ENCODE results near the gene ACR. TPM values are rescaled to one million over a fixed set of nuclear protein-coding genes. Genes with fewer than 3 reads are reported as not detected.

ACR gene
- polyA plus RNA-seq, 4 donors, result 0.52 to 0.76 (median 0.52) TPM

DNA sequence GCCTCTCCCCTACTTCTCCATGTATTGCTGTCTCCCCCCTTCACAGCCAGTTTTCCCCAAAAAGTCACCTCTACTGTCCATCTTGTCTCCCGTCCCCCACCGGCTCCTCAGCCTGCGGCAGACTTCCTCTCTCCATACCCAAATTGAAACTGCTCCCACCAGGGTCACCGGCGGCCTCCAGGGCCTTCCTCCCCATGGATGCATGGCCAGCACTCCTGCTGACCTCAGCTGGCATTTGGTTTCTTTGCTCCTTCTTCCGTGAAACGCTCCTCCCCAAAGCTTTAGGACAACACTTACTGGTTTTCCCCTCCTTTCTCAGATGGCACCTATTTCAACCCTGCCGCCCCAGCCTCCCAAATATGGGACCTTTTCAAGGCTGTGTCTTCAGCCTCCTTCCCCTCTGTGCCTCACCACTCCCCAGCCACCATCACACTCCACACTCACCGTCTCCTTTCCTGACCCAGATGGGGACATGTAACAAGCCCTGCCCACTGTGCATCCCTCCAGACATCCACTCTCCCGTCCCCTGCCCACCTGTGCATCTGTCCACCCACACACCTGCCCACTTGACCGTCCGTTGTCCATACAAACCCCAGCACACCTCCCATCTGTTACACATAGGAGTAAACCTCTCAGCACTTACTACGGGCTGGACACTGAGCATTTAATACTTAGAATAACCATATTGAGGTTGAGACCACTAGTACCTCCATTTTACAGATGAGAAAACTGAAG, 21.5 kb upstream of the ACR start:
- no peak for DNase-seq (ENCODE audit: low read depth in 4 of 4, low spot score in 3 of 4)

DNA sequence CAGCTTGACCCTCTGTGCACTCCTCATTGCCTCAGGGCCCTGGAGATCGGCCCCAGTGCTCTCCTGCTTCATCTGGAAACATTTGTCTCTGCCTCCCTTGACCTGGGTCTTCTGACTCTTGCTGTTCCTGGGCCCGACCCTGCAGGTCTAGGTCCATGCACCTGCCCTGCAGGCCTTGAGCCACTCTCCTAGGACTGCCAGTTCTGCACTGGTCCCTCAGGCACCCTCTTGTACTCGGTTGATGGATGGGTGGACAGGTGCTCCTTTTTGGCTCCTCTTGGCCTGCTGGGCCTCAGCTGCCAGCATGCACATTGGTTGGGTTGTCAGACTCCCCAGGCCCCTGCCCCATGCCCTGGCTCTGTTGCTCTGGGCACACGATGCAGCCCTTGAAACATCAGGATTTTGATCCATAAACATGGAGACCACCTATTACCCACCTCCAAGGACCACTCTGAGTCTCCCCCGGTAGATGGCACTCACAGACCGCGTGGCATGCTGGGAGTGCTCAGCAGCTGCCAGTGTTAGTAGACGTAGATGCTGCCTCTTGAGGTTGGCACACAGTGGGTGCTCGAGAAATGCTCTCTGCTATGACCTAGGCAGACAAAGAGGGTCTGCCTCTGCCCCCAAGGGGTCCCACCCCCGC, 20.2 kb upstream of the ACR start:
- no peak for DNase-seq (ENCODE audit: low read depth in 4 of 4, low spot score in 3 of 4)

DNA sequence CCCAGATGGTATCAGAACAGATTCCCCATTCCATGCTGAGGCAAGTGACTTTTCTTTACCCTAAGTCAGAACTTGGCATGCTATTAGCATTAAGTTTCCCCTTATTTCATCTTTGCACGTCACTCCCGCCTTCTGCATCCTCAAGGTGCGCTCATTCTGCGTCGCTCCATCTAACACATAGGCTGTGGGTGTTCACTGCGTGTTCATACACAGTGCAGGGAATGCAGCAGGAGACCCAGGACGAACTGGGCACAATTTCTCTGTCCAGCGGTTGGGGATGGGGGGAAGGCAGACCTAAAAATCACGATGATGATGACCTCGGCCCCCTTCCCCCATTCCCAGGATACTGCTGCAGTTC, 19.7 kb upstream of the ACR start:
- DNase-seq (ENCODE audit: low read depth in 4 of 4, low spot score in 3 of 4), result no peak

DNA sequence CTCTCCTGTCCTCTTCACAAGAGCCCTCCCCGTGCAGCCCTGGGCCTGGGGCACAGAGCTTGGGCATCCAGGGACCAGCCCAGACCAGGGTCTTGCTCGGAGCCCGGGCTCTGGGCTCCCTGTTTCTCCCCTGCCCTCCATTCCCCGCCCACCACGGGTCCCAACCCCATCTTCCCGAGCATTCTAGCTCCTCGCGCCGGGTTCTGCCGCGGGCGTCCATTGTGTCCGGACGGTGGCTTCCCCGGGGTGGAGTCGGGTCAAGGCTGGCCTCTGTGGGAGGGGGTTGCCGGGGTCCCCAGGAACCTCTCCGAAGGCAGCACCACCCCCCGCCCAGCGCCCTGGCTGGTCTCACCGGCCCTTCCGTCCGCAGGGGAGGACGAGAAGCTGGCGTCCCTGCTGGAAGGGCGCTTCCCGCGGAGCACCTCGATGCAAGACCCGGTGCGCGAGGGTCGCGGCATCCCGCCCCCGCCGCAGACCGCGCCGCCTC, 18.1 kb upstream of the ACR start:
- no peak for DNase-seq (ENCODE audit: low read depth in 4 of 4, low spot score in 3 of 4)

DNA sequence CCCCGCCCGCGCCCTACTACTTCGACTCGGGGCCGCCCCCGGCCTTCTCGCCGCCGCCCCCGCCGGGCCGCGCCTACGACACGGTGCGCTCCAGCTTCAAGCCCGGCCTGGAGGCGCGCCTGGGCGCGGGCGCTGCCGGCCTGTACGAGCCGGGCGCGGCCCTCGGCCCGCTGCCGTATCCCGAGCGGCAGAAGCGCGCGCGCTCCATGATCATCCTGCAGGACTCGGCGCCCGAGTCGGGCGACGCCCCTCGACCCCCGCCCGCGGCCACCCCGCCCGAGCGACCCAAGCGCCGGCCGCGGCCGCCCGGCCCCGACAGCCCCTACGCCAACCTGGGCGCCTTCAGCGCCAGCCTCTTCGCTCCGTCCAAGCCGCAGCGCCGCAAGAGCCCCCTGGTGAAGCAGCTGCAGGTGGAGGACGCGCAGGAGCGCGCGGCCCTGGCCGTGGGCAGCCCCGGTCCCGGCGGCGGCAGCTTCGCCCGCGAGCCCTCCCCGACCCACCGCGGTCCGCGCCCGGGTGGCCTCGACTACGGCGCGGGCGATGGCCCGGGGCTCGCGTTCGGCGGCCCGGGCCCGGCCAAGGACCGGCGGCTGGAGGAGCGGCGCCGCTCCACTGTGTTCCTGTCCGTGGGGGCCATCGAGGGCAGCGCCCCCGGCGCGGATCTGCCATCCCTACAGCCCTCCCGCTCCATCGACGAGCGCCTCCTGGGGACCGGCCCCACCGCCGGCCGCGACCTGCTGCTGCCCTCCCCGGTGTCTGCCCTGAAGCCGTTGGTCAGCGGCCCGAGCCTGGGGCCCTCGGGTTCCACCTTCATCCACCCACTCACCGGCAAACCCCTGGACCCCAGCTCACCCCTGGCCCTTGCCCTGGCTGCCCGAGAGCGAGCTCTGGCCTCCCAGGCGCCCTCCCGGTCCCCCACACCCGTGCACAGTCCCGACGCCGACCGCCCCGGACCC, 17.4 kb upstream of the ACR start:
- DNase-seq (ENCODE audit: low read depth in 4 of 4, low spot score in 3 of 4), result no peak

- DNase-seq (ENCODE audit: low read depth in 4 of 4, low spot score in 3 of 4), result no peak
These were observed 16.7 kb upstream of the ACR start for GRCh38 chr22:50721257-50721844.

GRCh38 chr22:50722048-50722701, 15.8 kb upstream of the ACR start:
- DNase-seq (ENCODE audit: low read depth in 4 of 4, low spot score in 3 of 4), result no peak

DNA sequence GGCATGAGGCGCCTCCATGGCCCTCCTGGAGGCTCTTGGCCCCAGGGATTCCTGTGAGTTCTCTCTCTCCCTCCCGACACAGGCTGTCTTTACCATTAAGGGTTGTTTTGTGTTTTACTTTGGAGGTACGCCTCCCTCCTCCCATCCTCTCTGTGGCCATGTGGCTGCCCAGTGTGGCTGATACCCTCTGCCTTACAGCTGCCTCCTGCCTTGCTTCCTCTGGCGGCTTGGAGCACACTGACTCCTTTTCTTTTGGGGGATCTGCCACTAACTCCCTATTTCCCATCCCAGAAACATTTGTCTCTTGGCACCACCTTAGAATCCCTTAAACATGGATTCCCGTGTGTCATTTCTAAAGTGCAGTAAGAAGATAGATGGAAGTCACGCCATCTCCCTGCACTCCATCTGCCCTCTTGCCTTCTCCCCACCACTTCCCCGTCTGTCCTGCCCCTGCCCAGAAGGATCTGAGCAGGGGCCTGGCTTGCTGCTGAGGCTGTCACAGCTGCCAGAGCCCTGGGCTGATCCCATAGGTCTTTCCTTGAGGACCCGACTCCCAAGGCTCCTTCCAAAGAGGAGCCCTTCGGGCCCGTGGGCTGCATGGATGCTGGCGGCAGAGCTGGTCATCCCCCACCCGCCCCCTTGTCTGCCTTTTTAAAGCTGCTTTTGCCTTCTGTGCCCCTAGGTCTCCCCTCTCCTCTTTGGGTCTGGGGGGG, 15.1 kb upstream of the ACR start:
- no peak for DNase-seq (ENCODE audit: low read depth in 4 of 4, low spot score in 3 of 4)

DNA sequence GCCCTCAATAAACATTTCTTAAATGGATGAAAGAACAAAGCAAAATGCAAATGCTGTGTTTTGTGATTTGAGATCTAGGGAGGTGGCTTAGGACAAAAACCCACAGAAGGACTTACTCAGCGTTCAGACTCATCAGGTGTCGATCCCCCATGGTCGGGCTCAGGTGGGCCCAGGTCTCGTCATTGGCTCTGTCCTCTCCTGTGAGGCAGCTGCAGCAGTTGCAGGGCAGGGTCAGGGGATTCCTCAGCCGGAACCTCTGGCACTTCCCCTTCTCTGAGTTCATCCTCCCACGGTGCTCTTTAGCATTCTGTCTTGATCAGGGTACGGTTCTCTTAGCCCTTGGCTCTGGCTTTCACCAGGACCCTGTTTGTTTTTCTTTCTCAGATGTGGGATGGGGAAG, 14.0 kb upstream of the ACR start:
- DNase-seq (ENCODE audit: low read depth in 4 of 4, low spot score in 3 of 4), result no peak

DNA sequence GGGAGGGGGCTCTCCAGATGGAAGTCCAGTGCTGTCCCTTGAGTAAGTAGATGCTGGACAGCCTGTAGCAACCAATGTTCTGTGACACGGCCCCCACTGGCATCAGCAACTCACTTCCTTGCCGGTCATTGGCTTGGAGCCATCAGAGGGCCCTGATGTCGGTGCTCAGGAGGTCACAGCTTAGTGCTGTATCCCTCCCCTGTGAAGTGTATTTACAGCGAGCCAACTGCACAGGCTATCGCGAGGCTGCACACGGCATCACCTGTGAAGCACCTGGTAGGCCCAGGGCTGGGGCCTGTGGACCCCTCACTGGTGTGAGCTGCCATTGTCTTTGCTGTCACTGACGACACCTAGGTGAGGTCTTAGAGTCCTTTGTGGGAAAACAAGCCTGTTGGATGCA, 13.4 kb upstream of the ACR start:
- DNase-seq (ENCODE audit: low read depth in 4 of 4, low spot score in 3 of 4), result no peak

DNA sequence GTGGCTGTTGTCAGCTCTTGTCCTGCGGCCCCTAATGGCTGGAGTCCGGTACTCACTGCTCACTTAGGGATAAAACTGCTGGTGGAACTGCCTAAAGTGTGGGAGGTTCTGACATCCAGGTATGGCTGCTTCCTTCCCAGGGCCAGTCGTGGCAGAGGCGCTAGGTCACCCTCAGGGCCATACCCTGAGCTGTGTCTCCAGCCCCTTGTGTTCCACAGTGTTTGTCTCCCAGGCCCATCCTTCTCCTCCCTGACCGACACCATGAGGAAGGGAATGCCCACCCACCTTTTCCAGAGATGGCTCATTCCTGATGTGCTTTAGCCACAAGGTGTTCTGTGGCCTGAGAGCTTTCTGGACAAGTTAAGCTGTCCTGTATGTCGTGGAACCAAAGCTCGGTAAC, 12.4 kb upstream of the ACR start:
- DNase-seq (ENCODE audit: low read depth in 4 of 4, low spot score in 3 of 4), result no peak

GRCh38 chr22:50726643-50727340, 11.2 kb upstream of the ACR start:
- no peak for DNase-seq (ENCODE audit: low read depth in 4 of 4, low spot score in 3 of 4)

GRCh38 chr22:50727678-50728522, 10.1 kb upstream of the ACR start:
- DNase-seq (ENCODE audit: low read depth in 4 of 4, low spot score in 3 of 4), result no peak

DNA sequence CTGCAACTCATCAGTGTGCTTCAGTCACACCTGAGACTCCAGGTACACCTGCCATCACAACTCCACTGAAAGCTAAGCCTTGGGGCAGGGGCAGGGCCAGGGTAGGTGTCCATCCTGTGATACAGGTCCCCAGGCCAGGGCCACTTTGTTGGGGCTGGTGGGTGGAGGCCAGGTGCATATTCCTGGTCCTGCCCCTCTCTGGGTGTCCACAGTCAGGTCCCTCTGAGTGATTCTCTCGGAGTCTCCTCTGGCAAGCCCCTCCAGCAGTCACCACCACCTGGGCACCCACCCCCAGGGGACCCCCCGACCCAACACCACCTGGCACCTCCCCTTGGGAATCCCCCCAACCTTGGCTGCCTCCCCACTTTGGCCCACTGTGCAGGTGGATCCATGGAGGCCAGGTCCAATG, 9.5 kb upstream of the ACR start:
- DNase-seq (ENCODE audit: low read depth in 4 of 4, low spot score in 3 of 4), result no peak

DNA sequence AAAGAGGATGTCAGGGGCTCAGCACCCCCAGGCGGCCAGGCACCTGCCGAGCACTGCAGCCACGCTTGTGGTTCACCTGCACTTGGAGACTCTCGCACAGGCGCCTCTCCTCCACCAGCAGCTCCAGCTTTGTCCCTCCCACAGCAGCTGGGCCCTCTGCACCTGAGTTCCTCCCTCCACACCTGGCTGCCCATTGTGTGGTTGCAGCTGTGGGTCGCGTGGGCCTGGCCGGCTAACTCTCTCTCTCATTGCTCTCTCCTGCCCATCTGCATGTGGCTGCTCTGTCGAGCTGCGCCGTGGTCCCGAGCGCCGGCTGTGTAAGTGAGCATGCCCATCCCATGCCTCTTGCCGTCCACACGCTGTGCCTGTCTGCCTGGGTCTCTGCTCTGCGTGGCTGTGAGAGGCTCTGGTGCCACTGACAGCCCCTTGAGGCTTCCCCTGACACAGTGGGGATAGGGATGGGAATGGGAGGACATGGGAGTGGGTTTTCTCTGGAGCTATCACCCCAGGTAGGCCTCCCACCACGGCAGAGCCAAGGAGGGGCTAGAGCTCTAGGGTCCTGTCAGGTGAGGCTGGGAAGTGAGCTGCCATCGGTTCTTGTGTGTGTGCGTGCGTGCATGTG, 8.5 kb upstream of the ACR start:
- DNase-seq (ENCODE audit: low read depth in 4 of 4, low spot score in 3 of 4), result no peak

DNA sequence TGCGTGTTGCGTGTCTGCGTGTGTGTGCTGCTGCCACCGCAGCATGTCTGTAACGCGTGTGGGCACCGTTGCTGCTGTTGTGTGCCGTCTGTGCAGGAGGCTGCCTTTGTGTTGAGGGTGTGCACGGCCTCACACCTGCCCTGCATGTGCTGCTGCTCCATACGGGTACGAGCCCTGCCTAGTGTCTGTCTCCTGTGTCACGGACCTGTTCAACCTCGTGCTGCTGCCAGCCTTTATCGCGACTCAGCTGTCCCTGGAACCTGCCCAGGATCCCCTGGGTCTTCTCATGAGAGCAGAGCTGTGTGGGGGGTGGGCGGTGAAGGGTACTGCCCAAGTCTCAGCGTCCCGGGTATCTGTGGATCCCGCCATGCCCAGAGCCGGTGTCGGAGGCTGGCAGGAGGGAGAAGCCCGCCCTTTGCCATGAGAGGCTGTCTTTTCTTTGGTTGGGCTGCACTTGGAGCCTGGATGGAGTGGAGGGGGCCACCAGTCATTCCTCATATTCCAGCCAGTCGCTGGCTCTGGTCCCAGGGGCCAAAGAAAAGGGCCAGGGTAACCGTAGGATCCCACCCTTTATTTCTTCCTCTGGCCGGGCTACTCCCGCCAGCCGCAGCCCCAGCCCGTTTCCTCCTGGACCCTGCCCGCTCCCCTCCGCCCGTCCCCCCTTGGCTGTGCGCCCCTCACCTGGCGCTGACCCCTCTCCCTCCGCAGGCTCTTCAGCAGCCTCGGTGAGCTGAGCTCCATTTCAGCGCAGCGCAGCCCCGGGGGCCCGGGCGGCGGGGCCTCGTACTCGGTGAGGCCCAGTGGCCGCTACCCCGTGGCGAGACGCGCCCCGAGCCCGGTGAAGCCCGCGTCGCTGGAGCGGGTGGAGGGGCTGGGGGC, 7.8 kb upstream of the ACR start:
- no peak for DNase-seq (ENCODE audit: low read depth in 4 of 4, low spot score in 3 of 4)
